Activated naive CD8-positive, alpha-beta T cell treated with anti-CD3 and anti-CD28 coated beads, Interleukin-2, amount 50 U/mL, for 24 hours (primary cell): ENCODE results near the gene FCER2.
A peak's percentile ranks its signal among the peaks of the same experiment; 100 is the strongest.
"Not testable (repeated sequence)": the region's sequence is repeated elsewhere in the genome, so short reads cannot be mapped to it uniquely, and the experiment has no call there.

Experiments used
- ATAC-seq: fragments of 150-1000 bp; cut with Tn5 transposase; one replicate; pipeline ENCODE4 v1.10.0; 2021
- DNase-seq: peaks from one replicate; pipeline ENCODE4 v3.0.0; 2021
- H3K27ac Mint-ChIP-seq: one replicate; pipeline ENCODE4 v1.8.0; 2021; ENCODE audit warnings: mild to moderate bottlenecking, mixed read lengths
- H3K27me3 Mint-ChIP-seq: one replicate; pipeline ENCODE4 v1.8.0; 2021; ENCODE audit warnings: mixed read lengths
- H3K36me3 Mint-ChIP-seq: one replicate; pipeline ENCODE4 v1.8.0; 2021; ENCODE audit warnings: low read depth, mixed read lengths
- H3K4me1 Mint-ChIP-seq: one replicate; pipeline ENCODE4 v1.8.0; 2021; ENCODE audit warnings: mixed read lengths
- H3K4me3 Mint-ChIP-seq: one replicate; pipeline ENCODE4 v1.8.0; 2021; ENCODE audit warnings: mild to moderate bottlenecking, moderate library complexity, mixed read lengths
- H3K9me3 Mint-ChIP-seq: one replicate; pipeline ENCODE4 v1.8.0; 2021; ENCODE audit warnings: mixed read lengths

FCER2 gene, protein sequence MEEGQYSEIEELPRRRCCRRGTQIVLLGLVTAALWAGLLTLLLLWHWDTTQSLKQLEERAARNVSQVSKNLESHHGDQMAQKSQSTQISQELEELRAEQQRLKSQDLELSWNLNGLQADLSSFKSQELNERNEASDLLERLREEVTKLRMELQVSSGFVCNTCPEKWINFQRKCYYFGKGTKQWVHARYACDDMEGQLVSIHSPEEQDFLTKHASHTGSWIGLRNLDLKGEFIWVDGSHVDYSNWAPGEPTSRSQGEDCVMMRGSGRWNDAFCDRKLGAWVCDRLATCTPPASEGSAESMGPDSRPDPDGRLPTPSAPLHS

DNA sequence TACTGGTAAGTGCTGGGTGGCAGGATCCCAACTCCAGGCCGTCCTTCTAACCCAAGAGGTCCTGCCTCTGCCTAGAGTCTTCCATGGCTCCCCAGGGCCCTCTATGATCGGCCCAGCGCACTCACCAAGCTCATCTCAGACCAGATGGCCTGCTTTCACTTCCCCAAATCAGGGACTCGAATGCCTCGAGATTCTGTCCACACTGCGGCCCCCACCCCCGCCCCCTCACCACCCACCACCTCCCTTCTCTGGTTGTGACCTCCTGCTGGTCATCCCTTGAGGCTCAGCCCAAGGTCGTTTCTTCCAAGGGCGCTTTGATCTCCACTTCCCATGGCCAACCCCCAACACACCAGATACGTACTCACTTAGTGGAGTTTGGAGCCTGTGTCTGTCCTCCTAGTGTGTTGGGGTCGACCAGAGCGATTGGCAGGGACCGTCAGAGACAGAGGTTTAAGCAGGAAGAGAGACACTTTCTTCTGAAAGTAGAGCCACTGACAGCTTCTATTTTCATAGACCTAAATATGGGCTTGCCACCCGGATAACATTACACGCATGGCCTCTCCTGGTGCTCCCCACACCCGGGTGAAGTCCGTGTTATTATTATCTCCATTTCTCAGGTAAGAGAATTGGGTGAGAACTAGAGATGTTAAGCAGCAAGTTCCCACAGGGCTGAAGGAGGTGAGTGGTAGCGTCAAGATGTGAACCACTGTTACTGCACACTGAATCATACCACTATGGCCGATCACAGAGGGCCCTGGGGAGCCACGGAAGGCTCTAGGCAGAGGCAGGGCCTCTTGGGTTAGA, at the start of gene FCER2:
Gene FCER2, minus strand, starts transcription at position 478 of the 804 bp plus-strand sequence. CDS start 2,371 bp downstream, outside the sequence.
- Mint-ChIP-seq H3K9me3 (no peaks in the 10 kb centered on the region), H3K4me3 (peak within 1 kb of the TSS; percentile 45), H3K4me1 (peaks cover 68% of the 10 kb centered on the region), H3K27ac (peak within 1 kb of the TSS; percentile 64), H3K36me3 (no peaks in the 10 kb centered on the region), H3K27me3 (peaks cover 9% of the 10 kb centered on the region)
- DNase-seq, result no peak
- peak; percentile 1 for ATAC-seq

DNA sequence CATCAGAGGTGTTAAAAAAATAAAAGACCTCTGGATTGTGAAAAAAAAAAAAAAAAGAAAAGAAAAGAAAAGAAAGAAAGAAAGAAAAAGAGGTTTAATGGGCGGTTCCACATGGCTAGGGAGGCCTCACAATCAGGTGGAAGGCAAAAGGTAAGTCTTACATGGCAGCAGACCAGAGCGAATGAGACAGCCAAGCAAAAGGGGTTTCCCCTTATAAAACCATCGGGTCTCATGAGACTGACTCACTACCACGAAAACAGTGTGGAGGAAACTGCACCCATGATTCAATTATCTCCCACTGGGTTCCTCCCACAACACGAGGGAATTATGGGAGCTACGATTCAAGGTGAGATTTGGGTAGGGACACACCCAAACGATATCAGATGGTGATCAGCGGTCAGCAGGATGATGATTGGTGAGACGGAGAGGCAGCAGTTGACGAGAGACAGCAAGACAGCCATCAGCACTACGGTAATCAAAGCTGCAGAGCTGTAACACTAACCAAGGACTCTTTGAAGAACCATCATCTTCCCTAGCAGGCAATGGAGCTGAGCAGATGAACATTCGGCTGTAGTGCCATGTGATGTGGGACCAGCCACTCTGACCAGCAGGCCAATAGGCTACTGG, 49.3 kb upstream of the FCER2 start:
- DNase-seq, result peak; percentile 35
- Mint-ChIP-seq H3K4me1 (peaks cover 43% of the 10 kb centered on the region), H3K27ac (peak overlapping the region; percentile 81)

DNA sequence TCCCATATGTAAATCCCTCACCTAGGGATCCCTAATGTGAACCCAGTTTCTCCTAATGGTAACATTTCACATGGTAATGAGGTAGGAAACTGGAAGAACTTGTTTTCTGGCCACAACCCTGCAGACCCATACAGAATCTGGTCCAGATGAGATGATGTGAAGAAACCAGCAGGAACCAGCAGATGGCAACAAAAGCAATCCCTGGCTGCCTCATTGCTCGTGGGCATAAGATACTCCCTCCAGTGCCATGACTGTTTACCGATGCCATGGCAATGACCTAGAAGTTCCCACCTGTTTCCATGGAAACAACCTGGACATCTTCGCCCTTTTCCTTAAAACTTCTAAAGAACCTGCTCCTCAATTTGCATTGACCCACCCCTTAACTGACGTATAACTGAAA, 46.8 kb upstream of the FCER2 start:
- no peak overlapping the region for H3K4me3 Mint-ChIP-seq
- H3K27me3 Mint-ChIP-seq, result peaks cover 14% of the 10 kb centered on the region
- H3K36me3 Mint-ChIP-seq, result peaks cover 19% of the 10 kb centered on the region
- H3K27ac Mint-ChIP-seq, result no peak overlapping the region
- no peak for ATAC-seq
- H3K4me1 Mint-ChIP-seq, result peaks cover 43% of the 10 kb centered on the region
- peaks cover 19% of the 10 kb centered on the region for H3K9me3 Mint-ChIP-seq
- DNase-seq, result no peak

More for the DNA sequence above, 49.3 kb upstream of the FCER2 start:
- Mint-ChIP-seq H3K36me3 (peaks cover 29% of the 10 kb centered on the region), H3K27me3 (peaks cover 19% of the 10 kb centered on the region), H3K9me3 (peaks cover 42% of the 10 kb centered on the region), H3K4me3 (no peak overlapping the region)
- peak; percentile 98 for ATAC-seq

DNA sequence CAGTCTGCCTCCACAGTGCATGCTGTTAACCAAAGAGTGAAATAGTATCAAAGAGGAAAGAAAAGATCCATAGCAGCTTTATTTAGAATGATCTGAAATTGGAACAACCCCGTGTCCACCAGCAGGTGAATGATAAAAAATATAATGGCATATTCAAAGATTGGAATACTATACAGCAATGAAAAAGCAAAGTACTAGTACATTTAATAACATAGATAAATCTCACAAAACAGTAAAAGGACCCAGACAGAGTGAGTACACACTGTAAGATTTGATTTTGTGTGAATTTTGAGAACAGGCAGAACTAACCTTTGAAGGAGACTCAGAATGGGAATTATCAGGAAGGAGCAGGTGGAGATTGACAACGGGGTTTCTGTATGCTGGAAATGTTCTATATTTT, 46.2 kb upstream of the FCER2 start:
- peaks cover 16% of the 10 kb centered on the region for H3K27me3 Mint-ChIP-seq
- H3K4me1 Mint-ChIP-seq, result peaks cover 44% of the 10 kb centered on the region
- no peak overlapping the region for H3K27ac Mint-ChIP-seq
- H3K9me3 Mint-ChIP-seq, result peaks cover 15% of the 10 kb centered on the region
- DNase-seq, result no peak
- peaks cover 15% of the 10 kb centered on the region for H3K36me3 Mint-ChIP-seq
- no peak overlapping the region for H3K4me3 Mint-ChIP-seq
- ATAC-seq, result no peak

- peaks cover 10% of the 10 kb centered on the region for H3K36me3 Mint-ChIP-seq
- H3K9me3 Mint-ChIP-seq, result peaks cover 12% of the 10 kb centered on the region
- no peak for ATAC-seq
- peak within 1 kb of the TSS; percentile 44 for H3K27ac Mint-ChIP-seq
- H3K4me3 Mint-ChIP-seq, result no peak within 1 kb of the TSS
- H3K27me3 Mint-ChIP-seq, result peaks cover 22% of the 10 kb centered on the region
- peaks cover 40% of the 10 kb centered on the region for H3K4me1 Mint-ChIP-seq
- DNase-seq, result no peak
These were observed 45.3 kb upstream of the FCER2 start, which contains the start of gene CD209 for GRCh38 chr19:7746903-7747884. TSS of gene CD209 (minus strand) at chr19:7747534. CDS start at chr19:7747511, 23 bp downstream.

DNA sequence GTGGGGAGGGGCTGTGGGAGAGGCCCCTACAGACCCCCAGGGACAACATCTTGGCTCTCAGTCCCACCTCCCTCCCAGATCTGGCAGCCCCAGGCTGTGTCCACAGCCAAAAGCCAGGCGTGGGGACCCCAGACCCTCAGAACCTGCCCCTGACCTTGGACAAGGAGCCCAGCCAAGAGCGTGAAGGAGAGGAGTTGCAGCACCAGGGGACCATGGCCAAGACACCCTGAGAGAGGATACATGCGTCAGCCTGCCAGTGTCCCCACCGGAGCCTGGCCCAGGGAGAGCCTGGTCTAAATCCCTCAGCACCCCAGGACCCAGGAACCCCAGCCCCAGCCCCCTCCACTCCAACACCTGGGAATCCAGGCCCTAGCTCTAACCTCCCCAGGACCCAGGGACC, 44.4 kb upstream of the FCER2 start:
- H3K9me3 Mint-ChIP-seq, result peaks cover 10% of the 10 kb centered on the region
- H3K4me3 Mint-ChIP-seq, H3K27ac Mint-ChIP-seq, ATAC-seq, H3K36me3 Mint-ChIP-seq, DNase-seq: not testable (repeated sequence)
- H3K27me3 Mint-ChIP-seq, result peaks cover 28% of the 10 kb centered on the region
- peaks cover 32% of the 10 kb centered on the region for H3K4me1 Mint-ChIP-seq

DNA sequence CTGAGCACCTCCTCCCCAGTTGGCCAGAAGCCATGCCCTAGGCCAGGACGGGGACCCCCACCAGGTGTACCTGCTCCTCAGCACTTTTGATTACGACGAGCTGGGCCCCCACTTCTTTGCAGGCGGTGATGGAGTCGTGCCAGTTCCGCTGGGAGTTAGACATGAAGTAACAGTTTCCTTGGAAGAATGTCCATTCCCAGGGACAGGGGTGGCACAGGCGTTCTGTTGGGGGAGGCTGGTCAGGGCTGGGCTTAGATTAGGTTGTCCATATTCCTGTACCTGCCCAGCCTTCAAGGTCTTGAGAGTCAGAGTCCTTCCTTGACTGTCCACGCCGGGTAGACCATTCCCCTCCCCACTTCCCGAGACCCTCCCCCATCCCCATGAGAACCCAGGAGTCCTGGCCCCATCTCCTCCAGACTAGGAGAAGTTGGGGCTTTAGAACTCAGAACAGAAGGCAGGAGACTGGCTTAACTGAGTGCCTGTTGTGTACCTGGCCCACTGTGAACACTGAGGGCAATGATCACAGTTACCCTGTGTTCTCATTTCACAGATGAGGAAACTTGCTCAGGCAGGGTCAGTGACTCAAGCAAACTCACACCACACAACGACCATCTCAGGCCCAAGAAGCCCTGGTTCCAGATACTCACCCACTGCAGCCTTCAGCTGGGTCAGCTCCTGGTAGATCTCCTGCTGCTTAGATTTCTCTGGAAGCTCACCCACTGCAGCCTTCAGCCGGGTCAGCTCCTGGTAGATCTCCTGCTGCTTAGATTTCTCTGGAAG, 43.1 kb upstream of the FCER2 start:
- no peak overlapping the region for H3K4me3 Mint-ChIP-seq
- no peak for DNase-seq
- H3K4me1 Mint-ChIP-seq, result peaks cover 20% of the 10 kb centered on the region
- H3K9me3 Mint-ChIP-seq, result peaks cover under 1% of the 10 kb centered on the region
- no peak overlapping the region for H3K27ac Mint-ChIP-seq
- peaks cover 37% of the 10 kb centered on the region for H3K27me3 Mint-ChIP-seq
- no peak for ATAC-seq
- H3K36me3 Mint-ChIP-seq, result peaks cover under 1% of the 10 kb centered on the region

- H3K4me1 Mint-ChIP-seq, result peaks cover 19% of the 10 kb centered on the region
These were observed 42.4 kb upstream of the FCER2 start for GRCh38 chr19:7744199-7744786.

DNA sequence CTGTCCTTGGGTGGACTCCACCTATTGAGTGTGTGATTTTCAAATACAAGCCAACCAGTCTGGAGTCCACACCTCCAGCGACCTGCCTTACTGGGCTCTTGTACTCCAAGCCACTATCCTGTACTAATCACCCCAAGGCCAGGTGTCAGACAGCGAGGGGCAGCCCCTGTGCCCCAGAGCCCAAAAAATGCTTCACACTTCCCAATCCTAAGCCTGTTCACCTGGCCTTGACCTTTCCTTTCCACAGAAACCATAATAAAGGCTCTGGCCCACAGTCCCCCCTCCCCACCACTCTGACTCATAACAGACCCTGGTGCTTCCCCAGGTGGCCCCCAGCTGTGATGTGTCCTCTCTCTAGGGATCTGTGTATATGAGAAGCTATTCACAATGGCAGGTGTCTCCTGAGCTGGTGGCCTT, 41.5 kb upstream of the FCER2 start:
- DNase-seq, result peak; percentile 48
- Mint-ChIP-seq H3K4me3 (no peak overlapping the region), H3K27ac (no peak overlapping the region), H3K9me3 (no peaks in the 10 kb centered on the region), H3K27me3 (peaks cover 40% of the 10 kb centered on the region), H3K36me3 (no peaks in the 10 kb centered on the region), H3K4me1 (peaks cover 21% of the 10 kb centered on the region)
- ATAC-seq, result peak; percentile 82

More at GRCh38 chr19:7744199-7744786, 42.4 kb upstream of the FCER2 start:
- ATAC-seq, result no peak
- no peaks in the 10 kb centered on the region for H3K9me3 Mint-ChIP-seq
- no peaks in the 10 kb centered on the region for H3K36me3 Mint-ChIP-seq
- DNase-seq, result no peak
- no peak overlapping the region for H3K27ac Mint-ChIP-seq
- no peak overlapping the region for H3K4me3 Mint-ChIP-seq
- H3K27me3 Mint-ChIP-seq, result peaks cover 40% of the 10 kb centered on the region

DNA sequence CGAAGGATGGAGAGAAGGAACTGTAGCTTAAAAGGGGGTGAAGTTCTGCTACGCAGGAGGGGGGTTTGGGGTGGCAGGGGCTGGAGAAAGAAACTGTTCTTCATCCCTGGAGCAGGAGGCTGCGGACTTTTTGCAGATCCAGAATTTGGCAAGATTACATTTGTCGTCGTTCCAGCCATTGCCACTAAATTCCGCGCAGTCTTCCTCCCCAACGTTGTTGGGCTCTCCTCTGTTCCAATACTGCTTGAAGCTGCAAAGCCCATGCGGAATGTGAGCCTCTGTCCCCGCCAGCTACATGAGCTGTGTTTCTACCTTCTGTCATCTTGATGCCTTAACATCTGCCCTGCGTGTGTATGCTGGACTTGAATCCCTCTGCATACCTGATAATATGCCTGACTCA, 41.1 kb upstream of the FCER2 start:
- Mint-ChIP-seq H3K36me3 (no peaks in the 10 kb centered on the region), H3K4me1 (peaks cover 24% of the 10 kb centered on the region), H3K27ac (no peak overlapping the region), H3K4me3 (no peak overlapping the region), H3K27me3 (peaks cover 40% of the 10 kb centered on the region), H3K9me3 (no peaks in the 10 kb centered on the region)
- ATAC-seq (no peak), DNase-seq (no peak)

GRCh38 chr19:7742575-7742974, 40.6 kb upstream of the FCER2 start:
- peaks cover 39% of the 10 kb centered on the region for H3K27me3 Mint-ChIP-seq
- no peak for ATAC-seq
- H3K9me3 Mint-ChIP-seq, result no peaks in the 10 kb centered on the region
- peaks cover 28% of the 10 kb centered on the region for H3K4me1 Mint-ChIP-seq
- no peak overlapping the region for H3K27ac Mint-ChIP-seq
- H3K36me3 Mint-ChIP-seq, result no peaks in the 10 kb centered on the region
- H3K4me3 Mint-ChIP-seq, result no peak overlapping the region
- DNase-seq, result no peak

DNA sequence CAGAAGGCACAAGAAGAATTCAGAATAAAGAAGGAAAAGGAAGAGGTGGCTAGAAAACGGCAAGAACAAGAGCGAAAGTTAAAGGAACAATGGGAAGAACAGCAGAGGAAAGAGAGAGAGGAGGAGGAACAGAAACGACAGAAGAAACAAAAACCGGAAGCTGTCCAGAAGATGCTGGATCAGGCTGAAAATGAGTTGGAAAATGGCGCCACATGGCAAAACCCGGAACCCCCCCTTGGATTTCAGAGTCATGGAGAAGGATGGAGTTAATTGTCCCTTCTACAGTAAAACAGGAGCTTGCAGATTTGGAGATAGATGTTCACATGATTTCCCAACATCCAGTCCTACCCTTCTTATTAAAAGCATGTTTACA, 38.7 kb upstream of the FCER2 start:
- H3K9me3 Mint-ChIP-seq, result no peaks in the 10 kb centered on the region
- ATAC-seq (no peak), DNase-seq (no peak)
- no peak overlapping the region for H3K4me3 Mint-ChIP-seq
- peaks cover 29% of the 10 kb centered on the region for H3K4me1 Mint-ChIP-seq
- H3K27me3 Mint-ChIP-seq, result peaks cover 34% of the 10 kb centered on the region
- H3K27ac Mint-ChIP-seq, result no peak overlapping the region
- H3K36me3 Mint-ChIP-seq, result no peaks in the 10 kb centered on the region
